ENCODE results near the gene ASH1L. TPM values are rescaled to one million over a fixed set of nuclear protein-coding genes. Genes with fewer than 3 reads are reported as not detected.

Gene ASH1L
- total RNA-seq, 1 experiment from 2014 or later = 30.5 TPM

DNA sequence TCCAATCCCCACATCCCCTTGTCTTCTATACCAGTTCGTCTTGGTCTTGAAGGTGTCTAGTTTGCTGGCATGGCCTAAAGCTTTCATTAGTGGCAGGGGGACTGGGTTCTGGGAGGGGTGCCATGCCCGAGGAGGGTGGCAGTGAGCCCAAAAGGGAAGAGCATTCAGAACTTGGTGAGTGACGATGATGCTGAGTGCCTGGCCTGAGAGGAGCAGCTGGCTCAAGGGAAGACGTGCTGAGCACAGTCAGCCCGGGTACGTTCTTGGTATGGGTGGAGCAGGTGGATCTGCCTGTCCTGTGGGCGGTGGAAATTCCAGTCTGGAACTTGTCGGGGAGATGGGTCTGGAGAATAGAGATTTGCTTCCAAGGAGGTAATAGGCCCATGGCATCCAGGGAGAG is 249.3 kb downstream of the ASH1L start:
- Histone ChIP-seq H3K4me1 (ENCODE audit: control insufficient read depth in 1 of 2, insufficient read depth in 2 of 2, low read length in 2 of 2) (peaks cover 2 to 7% of the 10 kb centered on the region in 2 experiments; a peak in 3 of 4 replicates), H2AFZ (ENCODE audit: low read depth, low read length, poor library complexity, severe bottlenecking) (no peak overlapping the region), H3K4me2 (ENCODE audit: low read length) (no peak overlapping the region), H3K79me2 (ENCODE audit: insufficient read depth, low read length) (peaks cover 50% of the 10 kb centered on the region), H3K27ac (ENCODE audit: low read depth, low read length) (no peak overlapping the region), H3K9me3 (ENCODE audit: control insufficient read depth in 1 of 2, insufficient read depth in 1 of 2, low read depth in 1 of 2, low read length in 2 of 2) (no peaks in the 10 kb centered on the region), H3K36me3 (ENCODE audit: control insufficient read depth in 1 of 2, insufficient read depth in 2 of 2, low read length in 2 of 2) (peaks cover 7 to 22% of the 10 kb centered on the region in 2 experiments; a peak in 3 of 4 replicates), H3K9me2 (ENCODE audit: insufficient read depth) (no peaks in the 10 kb centered on the region), H3K27me3 (ENCODE audit: insufficient read depth, low read length) (no peaks in the 10 kb centered on the region), H3K4me3 (replicated peaks in 1 of 2; ENCODE audit: low read depth in 1 of 2, low read length in 2 of 2) (no peak overlapping the region), H3K9ac (ENCODE audit: low read length) (no peak overlapping the region), H4K20me1 (ENCODE audit: insufficient read depth) (no peaks in the 10 kb centered on the region)
- no peak for DNase-seq (ENCODE audit: low read depth, low spot score)
- no TSS peak for BruUV-seq (replicated peaks)
- CTCF ChIA-PET = no interaction called here
- intact Hi-C loops (cut with micrococcal nuclease) = no loop called here
- RAD21 ChIA-PET (ENCODE audit: low non-redundant PET in 1 of 2, low total read pairs in 2 of 2, uncharacterized antibody in 2 of 2, unreplicated experiment in 2 of 2) = no interaction called here
- no peak for ATAC-seq
- TF ChIP-seq ZNF274 (IDR thresholded peaks at IDR 0.05; ENCODE audit: low read depth, low read length) = no peak
- TF ChIP-seq REST (IDR thresholded peaks at IDR 0.05; ENCODE audit: low read depth) = no peak
- no peak for TF ChIP-seq POLR2AphosphoS5 (IDR thresholded peaks at IDR 0.05; ENCODE audit: low read depth, low read length)
- TF ChIP-seq EGR1 (IDR thresholded peaks at IDR 0.05; ENCODE audit: low read depth) = no peak
- TF ChIP-seq, protein P1, sequence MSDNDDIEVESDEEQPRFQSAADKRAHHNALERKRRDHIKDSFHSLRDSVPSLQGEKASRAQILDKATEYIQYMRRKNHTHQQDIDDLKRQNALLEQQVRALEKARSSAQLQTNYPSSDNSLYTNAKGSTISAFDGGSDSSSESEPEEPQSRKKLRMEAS (IDR thresholded peaks at IDR 0.05) = no peak
- no peak for TF ChIP-seq TCF7L2 (IDR thresholded peaks at IDR 0.05; ENCODE audit: borderline replicate concordance, extremely low read depth, insufficient read depth, insufficient read length)
- TF ChIP-seq EZH2phosphoT487 (IDR thresholded peaks at IDR 0.05; ENCODE audit: borderline replicate concordance) = no peak
- no peak for TF ChIP-seq YY1 (IDR thresholded peaks at IDR 0.05; ENCODE audit: extremely low read depth, insufficient replicate concordance, low read depth, low read length)
- TF ChIP-seq EZH2 (IDR thresholded peaks at IDR 0.05) = no peak
- POLR2A ChIA-PET = interaction anchor here (0.8 kb wide), 1 partner anchor 20 kb away, joined by 5 read pairs; no protein-coding TSS in a partner anchor

Measured in HCT116 (cell line).